Hepatocyte (in vitro differentiated cells): ENCODE measurements around the gene SUGP2. TPM values are rescaled to one million over a fixed set of nuclear protein-coding genes. Genes with fewer than 3 reads are reported as not detected.

Source experiments
- DNase-seq: peaks from one replicate; pipeline ENCODE4 v3.0.0-alpha.2; 2016; ENCODE audit warnings: low spot score
- H2AFZ ChIP-seq: fragments of 200-600 bp; sonication (generic); 2 replicates; pipeline ENCODE4 v1.6.0; 2016; ENCODE audit warnings: antibody characterized with exemption, mild to moderate bottlenecking
- H3K27ac ChIP-seq: fragments of 200-600 bp; sonication (generic); 2 replicates; pipeline ENCODE4 v1.5.1; 2016; ENCODE audit warnings: mild to moderate bottlenecking
- H3K27me3 ChIP-seq: fragments of 200-600 bp; sonication (generic); 2 replicates; pipeline ENCODE4 v1.6.1; 2016
- H3K36me3 ChIP-seq: fragments of 200-600 bp; sonication (generic); replicated peaks from 2 replicates; pipeline ENCODE4 v1.5.1; 2016; ENCODE audit warnings: low read depth; ENCODE audit not compliant: insufficient read depth
- H3K4me1 ChIP-seq: fragments of 200-600 bp; sonication (generic); 2 replicates; pipeline ENCODE4 v1.5.1; 2016; ENCODE audit warnings: mild to moderate bottlenecking, moderate library complexity; ENCODE audit not compliant: insufficient read depth
- H3K4me2 ChIP-seq: fragments of 200-600 bp; sonication (generic); 2 replicates; pipeline ENCODE4 v1.6.0; 2016
- H3K4me3 ChIP-seq: fragments of 200-600 bp; sonication (generic); 2 replicates; pipeline ENCODE4 v1.5.1; 2016; ENCODE audit warnings: mild to moderate bottlenecking
- H3K79me2 ChIP-seq: fragments of 200-600 bp; sonication (generic); 2 replicates; pipeline ENCODE4 v1.6.0; 2017; ENCODE audit warnings: mild to moderate bottlenecking
- H3K9me2 ChIP-seq: fragments of 200-600 bp; sonication (generic); replicated peaks from 2 replicates; pipeline ENCODE4 v1.6.0; 2017; ENCODE audit warnings: mild to moderate bottlenecking; ENCODE audit not compliant: insufficient read depth
- H3K9me3 ChIP-seq: fragments of 200-600 bp; sonication (generic); 2 replicates; pipeline ENCODE4 v1.5.1; 2016; ENCODE audit warnings: low read depth, mild to moderate bottlenecking
- H4K20me1 ChIP-seq: fragments of 200-600 bp; sonication (generic); 2 replicates; pipeline ENCODE4 v1.6.0; 2016; ENCODE audit warnings: mild to moderate bottlenecking; ENCODE audit not compliant: insufficient read depth, poor library complexity, severe bottlenecking
- CTCF ChIP-seq: fragments of 200-600 bp; sonication (generic); IDR thresholded peaks from 2 replicates; pipeline ENCODE4 v1.5.1; 2016; ENCODE audit warnings: antibody characterized with exemption, mild to moderate bottlenecking; ENCODE audit not compliant: poor library complexity
- EZH2 ChIP-seq: fragments of 200-600 bp; sonication (generic); IDR thresholded peaks from 2 replicates; pipeline ENCODE4 v1.6.1; 2016; ENCODE audit warnings: antibody characterized with exemption, mild to moderate bottlenecking, borderline replicate concordance
- EZH2phosphoT487 ChIP-seq: fragments of 200-600 bp; sonication (generic); IDR thresholded peaks from one replicate; pipeline ENCODE4 v1.6.1; 2018; ENCODE audit warnings: antibody characterized with exemption, mild to moderate bottlenecking, low read depth, moderate library complexity; ENCODE audit not compliant: unreplicated experiment, severe bottlenecking
- WGBS: methylation state at CpG from one replicate; pipeline ENCODE4 v1.1.6; 2016; ENCODE audit warnings: low lambda C conversion rate; ENCODE audit errors: missing lambda C conversion rate; 5-methylcytosine and 5-hydroxymethylcytosine counted together
- polyA plus RNA-seq: library from polyadenylated mRNA; unstranded; fragments of >200 nt; fragmentation: Nextera tagmentation; extraction: Ambion mirVana; gene quantifications from 2 replicates; pipeline ENCODE4 v1.2.1, GENCODE V29; 2016
- total RNA-seq: library from RNA; depleted of rRNA; stranded (reverse); fragments of >200 nt; gene quantifications from 2 replicates; pipeline ENCODE4 v1.2.3, GENCODE V29; 2014

SUGP2 gene
- total and polyA plus RNA-seq, 2 experiments from 2014 or later, result 36.4 to 51.0 TPM

GRCh38 chr19:19010551-19010950, 22.8 kb downstream of the SUGP2 start:
- no peak overlapping the region for H3K27ac ChIP-seq
- H3K4me2 ChIP-seq, result no peak overlapping the region
- H3K9me2 ChIP-seq, result no peaks in the 10 kb centered on the region
- H3K27me3 ChIP-seq, result no peaks in the 10 kb centered on the region
- no peaks in the 10 kb centered on the region for H3K9me3 ChIP-seq
- TF ChIP-seq EZH2 (no peak), EZH2phosphoT487 (no peak), CTCF (no peak)
- no peaks in the 10 kb centered on the region for H4K20me1 ChIP-seq
- no peaks in the 10 kb centered on the region for H3K4me1 ChIP-seq
- DNase-seq, result no peak
- H3K4me3 ChIP-seq, result no peak overlapping the region
- no peaks in the 10 kb centered on the region for H3K36me3 ChIP-seq
- H2AFZ ChIP-seq, result no peak overlapping the region
- WGBS, result 98% methylated on average over 5 of the region's 5 CpGs
- no peaks in the 10 kb centered on the region for H3K79me2 ChIP-seq

GRCh38 chr19:19009951-19010350, 23.4 kb downstream of the SUGP2 start:
- H3K4me3 ChIP-seq, result no peak overlapping the region
- over 99% methylated on average over 17 of the region's 18 CpGs for WGBS
- TF ChIP-seq EZH2, result no peak
- no peak overlapping the region for H3K27ac ChIP-seq
- no peaks in the 10 kb centered on the region for H3K9me2 ChIP-seq
- no peaks in the 10 kb centered on the region for H4K20me1 ChIP-seq
- H3K79me2 ChIP-seq, result no peaks in the 10 kb centered on the region
- no peaks in the 10 kb centered on the region for H3K4me1 ChIP-seq
- H3K9me3 ChIP-seq, result no peaks in the 10 kb centered on the region
- no peak overlapping the region for H2AFZ ChIP-seq
- H3K27me3 ChIP-seq, result no peaks in the 10 kb centered on the region
- no peak overlapping the region for H3K4me2 ChIP-seq
- no peaks in the 10 kb centered on the region for H3K36me3 ChIP-seq
- no peak for DNase-seq

- no peaks in the 10 kb centered on the region for H3K79me2 ChIP-seq
- no peaks in the 10 kb centered on the region for H3K4me1 ChIP-seq
- H4K20me1 ChIP-seq, result no peaks in the 10 kb centered on the region
- no peak overlapping the region for H2AFZ ChIP-seq
- H3K27ac ChIP-seq, result no peak overlapping the region
- no peaks in the 10 kb centered on the region for H3K27me3 ChIP-seq
- no peaks in the 10 kb centered on the region for H3K9me3 ChIP-seq
- no peak overlapping the region for H3K4me2 ChIP-seq
- DNase-seq, result no peak
- WGBS, result 91% methylated on average over 3 of the region's 3 CpGs
- no peaks in the 10 kb centered on the region for H3K9me2 ChIP-seq
- no peaks in the 10 kb centered on the region for H3K36me3 ChIP-seq
- no peak overlapping the region for H3K4me3 ChIP-seq
- no peak for TF ChIP-seq EZH2
- no peak for TF ChIP-seq CTCF
- TF ChIP-seq EZH2phosphoT487, result no peak
Measured at GRCh38 chr19:19006213-19006612, 27.1 kb downstream of the SUGP2 start.

GRCh38 chr19:19004144-19004543, 29.2 kb downstream of the SUGP2 start:
- Histone ChIP-seq H3K9me3 (no peaks in the 10 kb centered on the region), H3K27ac (no peak overlapping the region), H4K20me1 (no peaks in the 10 kb centered on the region), H3K27me3 (no peaks in the 10 kb centered on the region), H3K79me2 (no peaks in the 10 kb centered on the region), H3K4me1 (no peaks in the 10 kb centered on the region), H3K9me2 (no peaks in the 10 kb centered on the region), H3K4me3 (no peak overlapping the region), H3K4me2 (no peak overlapping the region), H2AFZ (no peak overlapping the region), H3K36me3 (no peaks in the 10 kb centered on the region)
- TF ChIP-seq CTCF, result no peak
- TF ChIP-seq EZH2, result no peak
- no peak for TF ChIP-seq EZH2phosphoT487
- 94% methylated on average over 18 of the region's 18 CpGs for WGBS
- DNase-seq, result no peak
